Prostate gland (tissue), 2 donors: ENCODE data around the gene INO80C.
"Not testable (repeated sequence)": the region's sequence is repeated elsewhere in the genome, so short reads cannot be mapped to it uniquely, and the experiment has no call there.

Experiments
- POLR2A ChIP-seq: fragments of 450-650 bp; IDR thresholded peaks from one replicate; pipeline ENCODE4 v1.6.1; 2016; ENCODE audit warnings: antibody characterized with exemption, mild to moderate bottlenecking
- POLR2AphosphoS5 ChIP-seq: sonication (generic); formaldehyde crosslinking; IDR thresholded peaks from one replicate; pipeline ENCODE4 v1.6.1; 2017; ENCODE audit warnings: antibody characterized with exemption
- TF ChIP-seq, protein P1 (sequence below), 4 experiments: fragments of 200-600 bp in 2 of 4; fragments of 450-650 bp in 2 of 4; sonication (generic) in 2 of 4; IDR thresholded peaks; 1 replicate in 3 of 4; 2 replicates in 1 of 4; pipeline ENCODE4 v1.5.1; 2016 to 2019; ENCODE audit warnings: antibody characterized with exemption in 4 of 4, mild to moderate bottlenecking in 2 of 4, moderate library complexity in 2 of 4

DNA sequence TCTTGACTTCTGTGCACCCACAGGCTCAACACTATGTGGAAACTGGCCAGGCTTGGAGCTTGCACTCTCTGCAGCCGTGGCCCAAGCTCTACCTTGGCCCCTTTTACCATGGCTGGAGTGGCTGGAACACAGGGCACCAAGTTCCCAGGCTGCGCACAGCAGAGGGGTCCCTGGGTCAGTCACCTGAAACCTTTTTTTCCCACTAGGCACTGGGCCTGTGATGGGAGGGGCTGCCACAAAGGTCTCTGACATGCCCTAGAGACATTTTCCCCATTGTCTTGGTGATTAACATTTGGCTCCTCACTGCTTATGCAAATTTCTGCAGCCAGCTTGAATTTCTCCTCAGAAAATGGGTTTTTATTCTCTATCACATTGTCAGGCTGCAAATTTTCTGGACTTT is 9.4 kb downstream of the INO80C start:
- not testable (repeated sequence) for TF ChIP-seq POLR2A, POLR2AphosphoS5
- TF ChIP-seq, protein P1, sequence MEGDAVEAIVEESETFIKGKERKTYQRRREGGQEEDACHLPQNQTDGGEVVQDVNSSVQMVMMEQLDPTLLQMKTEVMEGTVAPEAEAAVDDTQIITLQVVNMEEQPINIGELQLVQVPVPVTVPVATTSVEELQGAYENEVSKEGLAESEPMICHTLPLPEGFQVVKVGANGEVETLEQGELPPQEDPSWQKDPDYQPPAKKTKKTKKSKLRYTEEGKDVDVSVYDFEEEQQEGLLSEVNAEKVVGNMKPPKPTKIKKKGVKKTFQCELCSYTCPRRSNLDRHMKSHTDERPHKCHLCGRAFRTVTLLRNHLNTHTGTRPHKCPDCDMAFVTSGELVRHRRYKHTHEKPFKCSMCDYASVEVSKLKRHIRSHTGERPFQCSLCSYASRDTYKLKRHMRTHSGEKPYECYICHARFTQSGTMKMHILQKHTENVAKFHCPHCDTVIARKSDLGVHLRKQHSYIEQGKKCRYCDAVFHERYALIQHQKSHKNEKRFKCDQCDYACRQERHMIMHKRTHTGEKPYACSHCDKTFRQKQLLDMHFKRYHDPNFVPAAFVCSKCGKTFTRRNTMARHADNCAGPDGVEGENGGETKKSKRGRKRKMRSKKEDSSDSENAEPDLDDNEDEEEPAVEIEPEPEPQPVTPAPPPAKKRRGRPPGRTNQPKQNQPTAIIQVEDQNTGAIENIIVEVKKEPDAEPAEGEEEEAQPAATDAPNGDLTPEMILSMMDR (IDR thresholded peaks at IDR 0.05) = not testable (repeated sequence)
